Measurements from ENCODE around the gene PRDM15.
"Not testable (repeated sequence)": the region's sequence is repeated elsewhere in the genome, so short reads cannot be mapped to it uniquely, and the experiment has no call there.

PRDM15 gene

DNA sequence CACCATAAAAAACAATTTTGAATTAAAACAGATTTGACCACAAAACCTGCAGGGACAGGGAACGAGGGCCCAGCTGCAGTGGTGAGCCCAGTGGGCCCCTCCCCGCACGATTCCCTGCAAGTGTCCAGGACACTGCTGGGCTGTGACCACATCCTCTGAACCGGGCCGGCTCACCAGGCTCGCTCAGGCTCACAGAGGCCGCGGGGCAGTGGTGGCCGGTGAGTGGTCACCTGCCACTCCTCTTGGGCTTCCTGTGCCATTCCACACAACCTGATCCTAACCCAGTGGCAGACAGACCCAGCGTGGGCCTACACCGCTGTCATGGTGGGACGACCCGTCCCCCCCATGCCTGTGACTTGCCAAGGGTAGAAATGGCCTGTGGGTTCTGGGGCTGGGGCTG is 75.8 kb downstream of the PRDM15 start:
- no peak for DNase-seq (ENCODE audit: low read depth in 1 of 2, low spot score in 1 of 2)
- TF ChIP-seq JUND (IDR thresholded peaks at IDR 0.05; ENCODE audit: low read depth): no peak
- in situ Hi-C loops (cut with HindIII; ENCODE audit: low pct_unique_long_range_greater_than_20kb, low sequenced_read_pairs): no loop called here

- in situ Hi-C loops (cut with HindIII; ENCODE audit: low pct_unique_long_range_greater_than_20kb, low sequenced_read_pairs): no loop called here
- TF ChIP-seq JUND (IDR thresholded peaks at IDR 0.05; ENCODE audit: low read depth): no peak
- no peak for DNase-seq (ENCODE audit: low read depth in 1 of 2, low spot score in 1 of 2)
These were observed 76.5 kb downstream of the PRDM15 start for GRCh38 chr21:41802684-41803083.

GRCh38 chr21:41802198-41802584 is 77.0 kb downstream of the PRDM15 start:
- TF ChIP-seq JUND (IDR thresholded peaks at IDR 0.05; ENCODE audit: low read depth): no peak

GRCh38 chr21:41801321-41802197 is 77.6 kb downstream of the PRDM15 start:
- no peak for DNase-seq (ENCODE audit: low read depth in 1 of 2, low spot score in 1 of 2)
- in situ Hi-C loops (cut with HindIII; ENCODE audit: low pct_unique_long_range_greater_than_20kb, low sequenced_read_pairs): no loop called here
- TF ChIP-seq JUND (IDR thresholded peaks at IDR 0.05; ENCODE audit: low read depth): no peak

More at GRCh38 chr21:41802198-41802584, 77.0 kb downstream of the PRDM15 start:
- no peak for DNase-seq (ENCODE audit: low read depth in 1 of 2, low spot score in 1 of 2)
- in situ Hi-C loops (cut with HindIII; ENCODE audit: low pct_unique_long_range_greater_than_20kb, low sequenced_read_pairs): no loop called here

DNA sequence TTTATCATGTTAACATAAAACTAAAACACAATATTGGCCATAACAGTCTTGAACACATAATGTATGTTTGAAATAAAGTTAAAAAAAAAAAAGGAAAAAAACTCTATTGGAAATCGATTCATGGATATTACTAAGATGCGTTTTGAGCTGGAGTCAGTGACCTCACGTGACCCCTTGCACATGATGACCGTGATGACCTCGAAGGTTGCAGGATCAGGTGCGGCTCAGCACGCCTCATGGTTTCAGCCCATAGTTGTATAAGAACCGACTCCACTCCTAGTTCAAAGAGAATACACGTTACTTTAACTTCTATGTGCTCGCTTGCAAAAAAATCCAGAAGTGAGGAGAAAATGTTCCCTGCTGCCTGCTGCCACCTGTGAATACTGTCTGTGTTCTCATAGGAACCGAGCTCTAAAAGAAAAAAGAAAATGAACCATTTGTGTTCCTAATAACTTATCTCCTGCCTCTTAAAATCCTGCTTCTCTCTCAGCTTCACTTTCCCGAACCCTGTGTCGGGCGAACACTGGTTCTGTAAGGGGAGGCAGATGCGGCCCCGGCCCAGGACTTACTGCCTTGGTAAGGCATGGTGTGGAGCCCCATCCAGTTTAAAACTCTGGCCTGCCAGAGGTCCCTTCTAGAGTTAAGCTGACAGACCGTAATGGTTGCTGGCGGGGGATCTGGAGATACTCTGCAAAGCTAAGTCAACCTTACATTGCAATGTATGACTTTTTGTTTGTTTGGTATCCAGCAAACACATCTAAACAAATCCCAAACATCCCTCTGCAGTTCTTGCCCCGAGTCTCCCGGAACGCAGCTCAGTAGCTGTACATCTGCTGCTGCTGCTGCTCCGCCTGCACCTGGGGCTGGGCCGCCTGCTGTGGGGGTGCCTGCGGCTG is 78.5 kb downstream of the PRDM15 start:
- in situ Hi-C loops (cut with HindIII; ENCODE audit: low pct_unique_long_range_greater_than_20kb, low sequenced_read_pairs): no loop called here
- DNase-seq (ENCODE audit: low read depth in 1 of 2, low spot score in 1 of 2): no peak
- no peak for TF ChIP-seq JUND (IDR thresholded peaks at IDR 0.05; ENCODE audit: low read depth)

- in situ Hi-C loops (cut with HindIII; ENCODE audit: low pct_unique_long_range_greater_than_20kb, low sequenced_read_pairs): no loop called here
- TF ChIP-seq JUND (IDR thresholded peaks at IDR 0.05; ENCODE audit: low read depth): no peak
- DNase-seq (ENCODE audit: low read depth in 1 of 2, low spot score in 1 of 2): no peak
These were observed 79.4 kb downstream of the PRDM15 start for GRCh38 chr21:41799763-41800162.

DNA sequence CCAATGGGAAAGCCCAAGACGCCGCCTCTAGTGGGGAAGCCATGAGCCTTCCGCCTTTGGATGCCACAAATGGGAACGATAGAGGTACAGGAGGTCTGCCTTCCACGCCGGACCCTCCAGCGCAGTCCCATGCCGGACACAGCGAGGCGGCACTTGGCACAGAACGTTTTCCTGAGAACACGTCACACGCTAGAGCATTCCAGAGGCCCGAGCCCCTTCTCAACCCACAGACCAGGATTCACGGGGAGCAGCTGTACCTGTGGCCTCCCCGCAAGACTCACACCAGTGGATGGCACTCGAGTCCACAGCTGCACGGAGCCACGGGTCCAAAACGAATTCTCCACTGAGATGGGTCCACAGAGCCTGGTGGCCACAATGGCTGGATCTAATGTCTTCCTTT is 80.8 kb downstream of the PRDM15 start:
- DNase-seq (ENCODE audit: low read depth in 1 of 2, low spot score in 1 of 2): no peak
- in situ Hi-C loops (cut with HindIII; ENCODE audit: low pct_unique_long_range_greater_than_20kb, low sequenced_read_pairs): no loop called here
- no peak for TF ChIP-seq JUND (IDR thresholded peaks at IDR 0.05; ENCODE audit: low read depth)

GRCh38 chr21:41796476-41797080 is 82.6 kb downstream of the PRDM15 start:
- no peak for DNase-seq (ENCODE audit: low read depth in 1 of 2, low spot score in 1 of 2)
- TF ChIP-seq JUND (IDR thresholded peaks at IDR 0.05; ENCODE audit: low read depth): no peak
- in situ Hi-C loops (cut with HindIII; ENCODE audit: low pct_unique_long_range_greater_than_20kb, low sequenced_read_pairs): no loop called here

- in situ Hi-C loops (cut with HindIII; ENCODE audit: low pct_unique_long_range_greater_than_20kb, low sequenced_read_pairs): no loop called here
These were observed 83.4 kb downstream of the PRDM15 start for GRCh38 chr21:41795726-41796125.

DNA sequence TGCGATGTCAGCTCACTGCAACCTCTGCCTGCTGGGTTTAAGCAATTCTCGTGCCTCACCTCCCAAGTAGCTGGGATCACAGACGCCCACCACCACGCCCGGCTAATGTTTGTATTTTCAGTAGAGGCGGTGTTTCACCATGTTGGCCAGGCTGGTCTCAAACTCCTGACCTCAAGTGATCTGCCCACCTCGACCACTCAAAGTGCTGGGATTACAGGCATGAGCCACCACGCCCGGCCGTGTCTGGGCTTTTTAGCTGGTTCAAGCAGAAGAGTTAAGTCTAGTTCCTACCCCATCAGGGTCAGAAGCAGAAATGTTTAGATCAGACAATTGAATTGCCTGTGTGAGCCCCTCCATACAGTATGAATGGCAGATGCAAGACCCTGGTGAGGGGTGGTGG is 84.5 kb downstream of the PRDM15 start:
- TF ChIP-seq JUND (IDR thresholded peaks at IDR 0.05; ENCODE audit: low read depth): no peak
- no peak for DNase-seq (ENCODE audit: low read depth in 1 of 2, low spot score in 1 of 2)
- in situ Hi-C loops (cut with HindIII; ENCODE audit: low pct_unique_long_range_greater_than_20kb, low sequenced_read_pairs): no loop called here

More at GRCh38 chr21:41795726-41796125, 83.4 kb downstream of the PRDM15 start:
- TF ChIP-seq JUND (IDR thresholded peaks at IDR 0.05; ENCODE audit: low read depth): no peak
- DNase-seq (ENCODE audit: low read depth in 1 of 2, low spot score in 1 of 2): no peak

DNA sequence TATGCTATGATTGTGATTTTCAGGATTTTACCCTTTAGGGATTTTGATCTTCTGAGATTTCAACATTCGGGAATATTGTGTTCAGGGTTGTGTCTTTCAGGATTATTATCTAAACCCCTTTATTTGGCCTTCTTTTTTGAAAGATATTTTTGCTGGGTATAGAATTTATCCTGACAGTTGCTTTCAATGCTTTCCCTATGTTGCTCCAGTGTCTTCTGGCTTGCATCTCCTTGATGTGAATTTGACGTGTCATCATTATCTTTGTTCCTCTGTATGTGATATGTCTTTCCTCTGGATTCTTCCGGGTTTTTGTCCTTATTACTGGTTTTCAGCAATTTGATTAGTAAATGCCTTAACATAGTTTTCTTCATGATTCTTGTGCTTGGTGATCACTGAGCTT is 86.4 kb downstream of the PRDM15 start:
- no peak for TF ChIP-seq JUND (IDR thresholded peaks at IDR 0.05; ENCODE audit: low read depth)
- no peak for DNase-seq (ENCODE audit: low read depth in 1 of 2, low spot score in 1 of 2)
- in situ Hi-C loops (cut with HindIII; ENCODE audit: low pct_unique_long_range_greater_than_20kb, low sequenced_read_pairs): no loop called here

GRCh38 chr21:41786509-41786987 is 92.6 kb downstream of the PRDM15 start:
- no peak for TF ChIP-seq JUND (IDR thresholded peaks at IDR 0.05; ENCODE audit: low read depth)
- peak in 1 of 2 experiments; percentile 64 for DNase-seq (ENCODE audit: low read depth in 1 of 2, low spot score in 1 of 2)
- in situ Hi-C loops (cut with HindIII; ENCODE audit: low pct_unique_long_range_greater_than_20kb, low sequenced_read_pairs): no loop called here

- in situ Hi-C loops (cut with HindIII; ENCODE audit: low pct_unique_long_range_greater_than_20kb, low sequenced_read_pairs); DNase-seq (ENCODE audit: low read depth in 1 of 2, low spot score in 1 of 2): not testable (repeated sequence)
These were observed 93.9 kb downstream of the PRDM15 start for GRCh38 chr21:41785262-41785661.
